ENCODE data around the gene CLASRP.

DNA sequence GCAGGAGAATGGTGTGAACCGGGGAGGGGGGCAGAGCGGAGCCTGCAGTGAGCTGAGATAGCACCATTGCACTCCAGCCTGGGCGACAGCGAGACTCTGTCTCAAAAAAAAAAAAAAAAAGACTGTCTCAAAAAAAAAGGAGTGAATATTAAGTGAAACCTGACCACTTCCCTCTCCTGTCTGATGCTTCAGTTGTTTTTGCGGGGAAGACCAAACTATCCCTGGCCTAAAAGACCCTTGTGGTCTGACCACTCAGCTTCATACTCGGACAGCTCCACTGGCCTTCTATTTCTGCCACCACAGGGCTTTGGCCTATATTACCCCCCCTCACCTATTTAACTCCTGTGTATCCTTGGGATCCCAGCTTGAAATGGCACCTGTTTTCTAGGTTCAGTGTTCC is 2.3 kb downstream of the CLASRP start:
- no peak for TF ChIP-seq POLR2A (IDR thresholded peaks at IDR 0.05)
- TF ChIP-seq, protein P1, sequence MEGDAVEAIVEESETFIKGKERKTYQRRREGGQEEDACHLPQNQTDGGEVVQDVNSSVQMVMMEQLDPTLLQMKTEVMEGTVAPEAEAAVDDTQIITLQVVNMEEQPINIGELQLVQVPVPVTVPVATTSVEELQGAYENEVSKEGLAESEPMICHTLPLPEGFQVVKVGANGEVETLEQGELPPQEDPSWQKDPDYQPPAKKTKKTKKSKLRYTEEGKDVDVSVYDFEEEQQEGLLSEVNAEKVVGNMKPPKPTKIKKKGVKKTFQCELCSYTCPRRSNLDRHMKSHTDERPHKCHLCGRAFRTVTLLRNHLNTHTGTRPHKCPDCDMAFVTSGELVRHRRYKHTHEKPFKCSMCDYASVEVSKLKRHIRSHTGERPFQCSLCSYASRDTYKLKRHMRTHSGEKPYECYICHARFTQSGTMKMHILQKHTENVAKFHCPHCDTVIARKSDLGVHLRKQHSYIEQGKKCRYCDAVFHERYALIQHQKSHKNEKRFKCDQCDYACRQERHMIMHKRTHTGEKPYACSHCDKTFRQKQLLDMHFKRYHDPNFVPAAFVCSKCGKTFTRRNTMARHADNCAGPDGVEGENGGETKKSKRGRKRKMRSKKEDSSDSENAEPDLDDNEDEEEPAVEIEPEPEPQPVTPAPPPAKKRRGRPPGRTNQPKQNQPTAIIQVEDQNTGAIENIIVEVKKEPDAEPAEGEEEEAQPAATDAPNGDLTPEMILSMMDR (IDR thresholded peaks at IDR 0.05): no peak
